ENCODE results near the gene GDAP1L1. TPM values are rescaled to one million over a fixed set of nuclear protein-coding genes. Genes with fewer than 3 reads are reported as not detected.

GDAP1L1 gene
- total and polyA plus RNA-seq, 2 donors from 2014 or later = not detected

DNA sequence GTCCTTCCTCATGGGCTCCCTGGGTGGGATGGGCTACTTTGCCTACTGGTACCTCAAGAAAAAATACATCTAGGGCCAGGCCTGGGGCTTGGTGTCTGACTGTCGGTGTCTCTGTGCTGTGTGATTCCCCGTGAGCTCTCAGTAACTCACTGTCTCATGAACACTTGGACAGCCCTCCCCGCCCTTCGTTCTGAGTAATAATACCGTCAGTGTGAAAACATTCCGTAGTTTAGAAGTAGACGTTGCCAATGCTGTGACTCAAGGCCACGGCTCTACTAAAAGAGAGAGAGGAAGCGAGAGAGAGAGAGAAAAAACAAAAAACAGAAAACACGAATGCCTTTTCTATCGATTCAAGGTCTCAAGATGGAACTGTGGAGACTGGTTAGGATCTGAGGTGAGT is 32.1 kb downstream of the GDAP1L1 start:
- TF ChIP-seq, protein P1, sequence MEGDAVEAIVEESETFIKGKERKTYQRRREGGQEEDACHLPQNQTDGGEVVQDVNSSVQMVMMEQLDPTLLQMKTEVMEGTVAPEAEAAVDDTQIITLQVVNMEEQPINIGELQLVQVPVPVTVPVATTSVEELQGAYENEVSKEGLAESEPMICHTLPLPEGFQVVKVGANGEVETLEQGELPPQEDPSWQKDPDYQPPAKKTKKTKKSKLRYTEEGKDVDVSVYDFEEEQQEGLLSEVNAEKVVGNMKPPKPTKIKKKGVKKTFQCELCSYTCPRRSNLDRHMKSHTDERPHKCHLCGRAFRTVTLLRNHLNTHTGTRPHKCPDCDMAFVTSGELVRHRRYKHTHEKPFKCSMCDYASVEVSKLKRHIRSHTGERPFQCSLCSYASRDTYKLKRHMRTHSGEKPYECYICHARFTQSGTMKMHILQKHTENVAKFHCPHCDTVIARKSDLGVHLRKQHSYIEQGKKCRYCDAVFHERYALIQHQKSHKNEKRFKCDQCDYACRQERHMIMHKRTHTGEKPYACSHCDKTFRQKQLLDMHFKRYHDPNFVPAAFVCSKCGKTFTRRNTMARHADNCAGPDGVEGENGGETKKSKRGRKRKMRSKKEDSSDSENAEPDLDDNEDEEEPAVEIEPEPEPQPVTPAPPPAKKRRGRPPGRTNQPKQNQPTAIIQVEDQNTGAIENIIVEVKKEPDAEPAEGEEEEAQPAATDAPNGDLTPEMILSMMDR (IDR thresholded peaks at IDR 0.05; ENCODE audit: borderline replicate concordance, extremely low read depth, insufficient read depth) = no peak
- intact Hi-C loops (cut with DNase I) = no loop called here

GRCh38 chr20:44280387-44280786 is 33.3 kb downstream of the GDAP1L1 start:
- H3K36me3 ChIP-seq (ENCODE audit: control insufficient read depth in 2 of 3, insufficient read depth in 3 of 3, low read length in 3 of 3) = no peaks in the 10 kb centered on the region
- H3K27me3 ChIP-seq (ENCODE audit: control insufficient read depth, insufficient read depth, low read length) = no peaks in the 10 kb centered on the region
- H3K9me3 ChIP-seq (ENCODE audit: control insufficient read depth in 2 of 3, insufficient read depth in 1 of 3, low read length in 3 of 3) = no peaks in the 10 kb centered on the region
- TF ChIP-seq, protein P1 (IDR thresholded peaks at IDR 0.05; ENCODE audit: borderline replicate concordance, extremely low read depth, insufficient read depth) = no peak
- H3K4me3 ChIP-seq (ENCODE audit: low read length in 3 of 3) = no peak overlapping the region
- DNase-seq (no peak), FAIRE-seq (no peak)
- H3K27ac ChIP-seq (ENCODE audit: low read depth in 2 of 2, low read length in 2 of 2) = no peak overlapping the region
- H3K4me1 ChIP-seq (ENCODE audit: control insufficient read depth in 2 of 3, insufficient read depth in 2 of 3, low read depth in 1 of 3, low read length in 3 of 3) = no peaks in the 10 kb centered on the region
- H3K9ac ChIP-seq (ENCODE audit: low read length in 3 of 3) = no peak overlapping the region
- intact Hi-C loops (cut with DNase I) = no loop called here

More for the DNA sequence above, 32.1 kb downstream of the GDAP1L1 start:
- Histone ChIP-seq H3K4me1 (ENCODE audit: control insufficient read depth in 2 of 3, insufficient read depth in 2 of 3, low read depth in 1 of 3, low read length in 3 of 3) (no peaks in the 10 kb centered on the region), H3K9ac (ENCODE audit: low read length in 3 of 3) (no peak overlapping the region), H3K27me3 (ENCODE audit: control insufficient read depth, insufficient read depth, low read length) (no peaks in the 10 kb centered on the region), H3K27ac (ENCODE audit: low read depth in 2 of 2, low read length in 2 of 2) (no peak overlapping the region), H3K36me3 (ENCODE audit: control insufficient read depth in 2 of 3, insufficient read depth in 3 of 3, low read length in 3 of 3) (no peaks in the 10 kb centered on the region), H3K4me3 (ENCODE audit: low read length in 3 of 3) (no peak overlapping the region), H3K9me3 (ENCODE audit: control insufficient read depth in 2 of 3, insufficient read depth in 1 of 3, low read length in 3 of 3) (no peaks in the 10 kb centered on the region)
- DNase-seq = no peak
- no peak for FAIRE-seq

GRCh38 chr20:44282192-44282591 is 35.1 kb downstream of the GDAP1L1 start:
- no peaks in the 10 kb centered on the region for H3K27me3 ChIP-seq (ENCODE audit: control insufficient read depth, insufficient read depth, low read length)
- H3K9me3 ChIP-seq (ENCODE audit: control insufficient read depth in 2 of 3, insufficient read depth in 1 of 3, low read length in 3 of 3) = no peaks in the 10 kb centered on the region
- intact Hi-C loops (cut with DNase I) = no loop called here
- H3K4me1 ChIP-seq (ENCODE audit: control insufficient read depth in 2 of 3, insufficient read depth in 2 of 3, low read depth in 1 of 3, low read length in 3 of 3) = no peaks in the 10 kb centered on the region
- TF ChIP-seq, protein P1 (IDR thresholded peaks at IDR 0.05; ENCODE audit: borderline replicate concordance, extremely low read depth, insufficient read depth) = no peak
- H3K4me3 ChIP-seq (ENCODE audit: low read length in 3 of 3) = no peak overlapping the region
- H3K36me3 ChIP-seq (ENCODE audit: control insufficient read depth in 2 of 3, insufficient read depth in 3 of 3, low read length in 3 of 3) = no peaks in the 10 kb centered on the region
- DNase-seq = no peak
- H3K27ac ChIP-seq (ENCODE audit: low read depth in 2 of 2, low read length in 2 of 2) = no peak overlapping the region
- H3K9ac ChIP-seq (ENCODE audit: low read length in 3 of 3) = no peak overlapping the region
- FAIRE-seq = no peak

DNA sequence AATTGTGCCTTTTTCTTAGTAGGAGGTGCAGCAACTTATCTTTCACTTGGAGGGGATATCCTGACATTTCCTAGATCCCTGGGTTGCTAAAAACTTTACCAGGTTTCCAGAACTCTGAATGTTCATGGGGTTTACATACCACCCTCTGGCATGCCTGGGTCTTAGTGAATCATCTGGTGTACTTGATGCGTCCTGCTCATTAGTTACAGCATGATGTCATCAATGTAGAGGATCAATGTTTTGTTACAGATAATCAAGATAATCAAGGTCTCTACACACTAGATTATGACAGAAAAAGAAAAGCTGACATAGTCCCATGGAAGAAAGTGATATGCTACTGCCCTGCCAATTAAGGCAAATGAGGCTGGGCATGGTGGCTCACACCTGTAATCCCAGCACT is 36.9 kb downstream of the GDAP1L1 start:
- intact Hi-C loops (cut with DNase I) = no loop called here
- H3K27me3 ChIP-seq (ENCODE audit: control insufficient read depth, insufficient read depth, low read length) = no peaks in the 10 kb centered on the region
- no peak overlapping the region for H3K9ac ChIP-seq (ENCODE audit: low read length in 3 of 3)
- H3K4me1 ChIP-seq (ENCODE audit: control insufficient read depth in 2 of 3, insufficient read depth in 2 of 3, low read depth in 1 of 3, low read length in 3 of 3) = peaks cover 0 to 3% (median 0%) of the 10 kb centered on the region in 3 donors
- DNase-seq (no peak), FAIRE-seq (no peak)
- no peaks in the 10 kb centered on the region for H3K9me3 ChIP-seq (ENCODE audit: control insufficient read depth in 2 of 3, insufficient read depth in 1 of 3, low read length in 3 of 3)
- TF ChIP-seq, protein P1 (IDR thresholded peaks at IDR 0.05; ENCODE audit: borderline replicate concordance, extremely low read depth, insufficient read depth) = no peak
- H3K27ac ChIP-seq (ENCODE audit: low read depth in 2 of 2, low read length in 2 of 2) = no peak overlapping the region
- no peaks in the 10 kb centered on the region for H3K36me3 ChIP-seq (ENCODE audit: control insufficient read depth in 2 of 3, insufficient read depth in 3 of 3, low read length in 3 of 3)
- no peak overlapping the region for H3K4me3 ChIP-seq (ENCODE audit: low read length in 3 of 3)
